Endothelial cell of umbilical vein (primary cell): ENCODE results near the gene BCCIP. TPM values are rescaled to one million over a fixed set of nuclear protein-coding genes. Genes with fewer than 3 reads are reported as not detected.

Experiments used
- BruUV-seq: library from RNA; stranded (reverse); fragments of 400-500 nt; replicated peaks from 2 replicates; lab custom pipeline; 2021; lab: Mats Ljungman, UMichigan
- CTCF ChIA-PET: fragments of 300-600, 350-600 bp; sonication (Branson Sonifier 250); formaldehyde crosslinking; loops from one replicate; lab custom pipeline; 2021; ENCODE audit warnings: antibody characterized with exemption, inconsistent platforms; lab: Charles Lee
- POLR2A ChIA-PET: fragments of 300-600, 350-600 bp; sonication (Branson Sonifier 250); formaldehyde crosslinking; loops from one replicate; lab custom pipeline; 2021; ENCODE audit warnings: antibody characterized with exemption, inconsistent platforms; lab: Charles Lee
- DNase-seq: peaks from one replicate; pipeline ENCODE4 v3.0.0-alpha.2; 2011; ENCODE audit warnings: low read depth, low spot score
- FAIRE-seq: peaks from 2 replicates; lab custom pipeline; 2011; peaks lifted over from hg19 to GRCh38; lab: Jason Lieb, UNC
- H2AFZ ChIP-seq: 2 replicates; pipeline ENCODE4 v1.6.0; 2012; ENCODE audit warnings: low read depth, low read length, control low read depth, inconsistent platforms
- H3K27ac ChIP-seq: 2 replicates; pipeline ENCODE4 v1.5.1; 2011; ENCODE audit warnings: low read depth, mild to moderate bottlenecking, control low read depth, low read length, moderate library complexity; ENCODE audit not compliant: insufficient read depth
- H3K27me3 ChIP-seq, 2 experiments: 2 replicates each; pipeline versions ENCODE4 v1.6.0 to v1.6.1; 2011; ENCODE audit warnings: low read length in 2 of 2, mixed read lengths in 1 of 2; ENCODE audit not compliant: control insufficient read depth in 2 of 2, insufficient read depth in 2 of 2
- H3K36me3 ChIP-seq, 2 experiments: 2 replicates in 1 of 2; 3 replicates in 1 of 2; pipeline ENCODE4 v1.5.1; 2011; ENCODE audit warnings: low read length in 2 of 2, mild to moderate bottlenecking in 1 of 2, moderate library complexity in 1 of 2; ENCODE audit not compliant: control insufficient read depth in 2 of 2, insufficient read depth in 2 of 2; ENCODE audit errors: extremely low read depth in 1 of 2
- H3K4me1 ChIP-seq: 3 replicates; pipeline ENCODE4 v1.5.1; 2011; ENCODE audit warnings: mild to moderate bottlenecking, low read length; ENCODE audit not compliant: control insufficient read depth, insufficient read depth; ENCODE audit errors: extremely low read depth
- H3K4me2 ChIP-seq: 2 replicates; pipeline ENCODE4 v1.6.1; 2011; ENCODE audit warnings: low read length, control low read depth, mixed read lengths; ENCODE audit not compliant: insufficient read depth
- H3K4me3 ChIP-seq, 3 experiments: fragments of 200-600 bp in 1 of 3; sonication (generic), shearing (Covaris generic) in 1 of 3; replicated peaks in 1 of 3; 2 replicates each; pipeline ENCODE4 v1.5.1; 2011 to 2016; ENCODE audit warnings: control low read depth in 3 of 3, low read length in 3 of 3, mild to moderate bottlenecking in 2 of 3, inconsistent platforms in 1 of 3, low read depth in 1 of 3, moderate library complexity in 1 of 3; ENCODE audit not compliant: insufficient read depth in 1 of 3
- H3K79me2 ChIP-seq: 2 replicates; pipeline ENCODE4 v1.6.0; 2012; ENCODE audit warnings: low read length, inconsistent platforms; ENCODE audit not compliant: control insufficient read depth, insufficient read depth
- H3K9ac ChIP-seq: replicated peaks from 2 replicates; pipeline ENCODE3; 2011; ENCODE audit warnings: low read length, control low read depth; ENCODE audit not compliant: insufficient read depth; ENCODE audit errors: extremely low read depth
- H3K9me1 ChIP-seq: replicated peaks from 3 replicates; pipeline ENCODE4 v1.6.0; 2011; ENCODE audit warnings: mild to moderate bottlenecking, low read length; ENCODE audit not compliant: control insufficient read depth, insufficient read depth; ENCODE audit errors: extremely low read depth
- H3K9me3 ChIP-seq: replicated peaks from 2 replicates; pipeline ENCODE4 v1.5.1; 2012; ENCODE audit warnings: low read length, inconsistent platforms; ENCODE audit not compliant: control insufficient read depth, insufficient read depth
- H4K20me1 ChIP-seq: replicated peaks from 2 replicates; pipeline ENCODE3; 2011; ENCODE audit warnings: mild to moderate bottlenecking, low read length; ENCODE audit not compliant: control insufficient read depth, insufficient read depth; ENCODE audit errors: extremely low read depth
- EZH2 ChIP-seq: IDR thresholded peaks from 2 replicates; pipeline ENCODE4 v1.6.1; 2012; ENCODE audit warnings: borderline replicate concordance, low read depth, mild to moderate bottlenecking, moderate library complexity, low read length, inconsistent platforms; ENCODE audit not compliant: severe bottlenecking
- FOS ChIP-seq: IDR thresholded peaks from 2 replicates; pipeline ENCODE4 v1.6.1; 2011; ENCODE audit warnings: mild to moderate bottlenecking, low read length, moderate library complexity, borderline replicate concordance; ENCODE audit not compliant: insufficient read depth
- GATA2 ChIP-seq: IDR thresholded peaks from 2 replicates; pipeline ENCODE4 v1.7.0; 2011; ENCODE audit warnings: low read depth, mild to moderate bottlenecking, moderate library complexity, mixed read lengths, low read length; ENCODE audit not compliant: insufficient read length, insufficient read depth
- JUN ChIP-seq: IDR thresholded peaks from 2 replicates; pipeline ENCODE4 v1.6.1; 2011; ENCODE audit warnings: borderline replicate concordance, low read depth; ENCODE audit not compliant: insufficient read length, insufficient read depth
- MYC ChIP-seq: IDR thresholded peaks from one replicate; pipeline ENCODE4 v1.6.1; 2011; ENCODE audit warnings: mild to moderate bottlenecking, low read depth, low read length
- POLR2A ChIP-seq: IDR thresholded peaks from 2 replicates; pipeline ENCODE4 v1.6.1; 2012; ENCODE audit warnings: low read depth, mild to moderate bottlenecking, control low read depth, low read length
- POLR2AphosphoS5 ChIP-seq: IDR thresholded peaks from 2 replicates; pipeline ENCODE4 v1.6.1; 2012; ENCODE audit warnings: low read depth, mild to moderate bottlenecking, control low read depth, low read length, moderate library complexity; ENCODE audit not compliant: insufficient read depth
- dilution Hi-C: fragments of 300-500 bp; cut with MboI; formaldehyde crosslinking; loops from one replicate; pipeline ENCODE4 v1.15.0; 2019; ENCODE audit warnings: low sequenced_read_pairs; ENCODE audit not compliant: extremely low pct_ligation_motif_present
- intact Hi-C: fragments of 100-400 bp; cut with micrococcal nuclease; formaldehyde crosslinking; loops from one replicate; pipeline ENCODE4 v1.10.0; 2022
- polyA plus RNA-seq, 4 experiments: library from polyadenylated mRNA; depleted of rRNA in 3 of 4; stranded (reverse) in 3 of 4; unstranded in 1 of 4; fragments of >200 nt; gene quantifications; 2 replicates each; pipeline versions ENCODE4 v1.2.1 to v1.2.3, GENCODE V29; 2011 to 2012; ENCODE audit warnings: missing spikeins in 1 of 4
- total RNA-seq: library from RNA; stranded (reverse); gene quantifications from 2 replicates; pipeline ENCODE4 v1.2.3, GENCODE V29; 2021
- TF ChIP-seq, protein P1 (sequence below): IDR thresholded peaks from 2 replicates; pipeline ENCODE4 v1.6.1; 2011; ENCODE audit not compliant: insufficient read depth, insufficient read length
- TF ChIP-seq, protein P2 (sequence below), 2 donors: IDR thresholded peaks; 1 replicate in 1 of 2; 2 replicates in 1 of 2; pipeline ENCODE4 v1.5.1; 2011; ENCODE audit warnings: low read length in 2 of 2, mild to moderate bottlenecking in 2 of 2, moderate library complexity in 2 of 2, control low read depth in 1 of 2, inconsistent platforms in 1 of 2, low read depth in 1 of 2; ENCODE audit not compliant: insufficient read depth in 1 of 2; ENCODE audit errors: extremely low read depth in 1 of 2

BCCIP gene
- total and polyA plus RNA-seq, 2 donors (not counting 3 experiments of a cell fraction or from before 2014, with no cell fraction given) = 14.5 to 73.5 TPM

DNA sequence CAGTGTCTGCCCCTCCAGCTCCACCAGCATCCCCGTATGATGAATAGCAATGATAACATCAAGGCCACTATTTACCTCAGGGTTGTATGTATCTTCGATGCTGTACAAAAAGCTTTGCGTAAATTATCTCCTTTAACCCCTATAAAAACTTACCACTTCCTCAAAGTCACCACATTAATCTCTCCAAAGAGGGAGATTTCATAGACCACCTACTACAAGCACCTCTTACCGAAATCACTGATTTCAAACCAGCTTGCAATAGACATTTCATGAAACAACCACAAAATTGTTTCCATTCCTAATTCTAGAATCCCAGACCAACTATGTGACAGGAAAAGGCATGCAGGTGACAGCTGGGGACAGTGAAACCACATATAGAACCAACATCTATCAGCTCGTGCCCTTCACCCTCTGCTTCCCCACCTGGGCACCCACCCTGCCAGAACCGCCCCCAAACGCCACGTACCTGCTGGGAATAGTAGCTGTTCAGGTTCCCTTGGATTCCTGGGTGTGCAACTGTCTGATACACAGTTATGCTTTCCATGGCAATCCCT is 27.6 kb upstream of the BCCIP start:
- CTCF ChIA-PET = interaction anchor here (1.1 kb wide), 1 partner anchor 12 kb away, joined by 3 read pairs; no protein-coding TSS in a partner anchor
- no peak overlapping the region for H2AFZ ChIP-seq
- POLR2A ChIA-PET = no interaction called here
- H4K20me1 ChIP-seq = no peaks in the 10 kb centered on the region
- BruUV-seq = no TSS peak
- no peaks in the 10 kb centered on the region for H3K4me1 ChIP-seq
- H3K79me2 ChIP-seq = no peaks in the 10 kb centered on the region
- H3K9ac ChIP-seq = no peak overlapping the region
- no peak for DNase-seq
- dilution Hi-C loops = no loop called here
- H3K9me1 ChIP-seq = no peaks in the 10 kb centered on the region
- intact Hi-C loops = no loop called here
- no peak for TF ChIP-seq FOS
- no peak for TF ChIP-seq GATA2
- TF ChIP-seq, protein P1, sequence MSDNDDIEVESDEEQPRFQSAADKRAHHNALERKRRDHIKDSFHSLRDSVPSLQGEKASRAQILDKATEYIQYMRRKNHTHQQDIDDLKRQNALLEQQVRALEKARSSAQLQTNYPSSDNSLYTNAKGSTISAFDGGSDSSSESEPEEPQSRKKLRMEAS = no peak
- TF ChIP-seq POLR2A = no peak
- TF ChIP-seq EZH2 = no peak
- no peak for TF ChIP-seq POLR2AphosphoS5
- no peak for TF ChIP-seq MYC
- no peak for TF ChIP-seq JUN
- TF ChIP-seq, protein P2, sequence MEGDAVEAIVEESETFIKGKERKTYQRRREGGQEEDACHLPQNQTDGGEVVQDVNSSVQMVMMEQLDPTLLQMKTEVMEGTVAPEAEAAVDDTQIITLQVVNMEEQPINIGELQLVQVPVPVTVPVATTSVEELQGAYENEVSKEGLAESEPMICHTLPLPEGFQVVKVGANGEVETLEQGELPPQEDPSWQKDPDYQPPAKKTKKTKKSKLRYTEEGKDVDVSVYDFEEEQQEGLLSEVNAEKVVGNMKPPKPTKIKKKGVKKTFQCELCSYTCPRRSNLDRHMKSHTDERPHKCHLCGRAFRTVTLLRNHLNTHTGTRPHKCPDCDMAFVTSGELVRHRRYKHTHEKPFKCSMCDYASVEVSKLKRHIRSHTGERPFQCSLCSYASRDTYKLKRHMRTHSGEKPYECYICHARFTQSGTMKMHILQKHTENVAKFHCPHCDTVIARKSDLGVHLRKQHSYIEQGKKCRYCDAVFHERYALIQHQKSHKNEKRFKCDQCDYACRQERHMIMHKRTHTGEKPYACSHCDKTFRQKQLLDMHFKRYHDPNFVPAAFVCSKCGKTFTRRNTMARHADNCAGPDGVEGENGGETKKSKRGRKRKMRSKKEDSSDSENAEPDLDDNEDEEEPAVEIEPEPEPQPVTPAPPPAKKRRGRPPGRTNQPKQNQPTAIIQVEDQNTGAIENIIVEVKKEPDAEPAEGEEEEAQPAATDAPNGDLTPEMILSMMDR (IDR thresholded peaks at IDR 0.05; ENCODE audit: extremely low read depth in 1 of 2, insufficient read depth in 1 of 2, low read depth in 1 of 2, low read length in 2 of 2) = no peak
- FAIRE-seq = no peak
- peaks cover 2 to 26% of the 10 kb centered on the region in 2 experiments for H3K36me3 ChIP-seq
- H3K9me3 ChIP-seq = no peaks in the 10 kb centered on the region
- no peak overlapping the region for H3K4me2 ChIP-seq
- no peak overlapping the region for H3K4me3 ChIP-seq
- no peaks in the 10 kb centered on the region for H3K27me3 ChIP-seq
- no peak overlapping the region for H3K27ac ChIP-seq
